Measurements from ENCODE around the gene KIZ. TPM values are rescaled to one million over a fixed set of nuclear protein-coding genes. Genes with fewer than 3 reads are reported as not detected.

The KIZ gene
- total RNA-seq, 1 donor from 2014 or later, result 15.0 TPM

- no peak for DNase-seq (ENCODE audit: low read depth, low spot score)
- H3K9me3 Mint-ChIP-seq, result no peaks in the 10 kb centered on the region
- no peaks in the 10 kb centered on the region for H3K36me3 Mint-ChIP-seq (ENCODE audit: low read depth)
Measured at GRCh38 chr20:21149344-21149743, 23.5 kb downstream of the KIZ start.

GRCh38 chr20:21151791-21152190 is 25.9 kb downstream of the KIZ start:
- TF ChIP-seq CTCF (conservative IDR thresholded peaks at IDR 0.05), result no peak
- Mint-ChIP-seq H3K9me3 (no peaks in the 10 kb centered on the region), H3K4me3 (no peak overlapping the region), H3K27ac (ENCODE audit: unreplicated experiment) (no peak overlapping the region), H3K27me3 (ENCODE audit: low read depth) (no peaks in the 10 kb centered on the region), H3K4me1 (no peaks in the 10 kb centered on the region), H3K36me3 (ENCODE audit: low read depth) (no peaks in the 10 kb centered on the region)
- DNase-seq (ENCODE audit: low read depth, low spot score), result no peak

More at GRCh38 chr20:21149344-21149743, 23.5 kb downstream of the KIZ start:
- H3K4me3 Mint-ChIP-seq, result no peak overlapping the region
- no peaks in the 10 kb centered on the region for H3K27me3 Mint-ChIP-seq (ENCODE audit: low read depth)
- H3K4me1 Mint-ChIP-seq, result no peaks in the 10 kb centered on the region
- TF ChIP-seq CTCF (conservative IDR thresholded peaks at IDR 0.05), result no peak
- H3K27ac Mint-ChIP-seq (ENCODE audit: unreplicated experiment), result no peak overlapping the region

GRCh38 chr20:21154692-21155091 is 28.8 kb downstream of the KIZ start:
- Mint-ChIP-seq H3K27ac (ENCODE audit: unreplicated experiment) (no peak overlapping the region), H3K4me1 (no peaks in the 10 kb centered on the region), H3K27me3 (ENCODE audit: low read depth) (no peaks in the 10 kb centered on the region), H3K36me3 (ENCODE audit: low read depth) (no peaks in the 10 kb centered on the region), H3K9me3 (no peaks in the 10 kb centered on the region), H3K4me3 (no peak overlapping the region)
- TF ChIP-seq CTCF (conservative IDR thresholded peaks at IDR 0.05), result no peak
- no peak for DNase-seq (ENCODE audit: low read depth, low spot score)

- H3K27ac Mint-ChIP-seq (ENCODE audit: unreplicated experiment), result no peak overlapping the region
- H3K4me3 Mint-ChIP-seq, result no peak overlapping the region
- no peaks in the 10 kb centered on the region for H3K27me3 Mint-ChIP-seq (ENCODE audit: low read depth)
- H3K4me1 Mint-ChIP-seq, result no peaks in the 10 kb centered on the region
- H3K9me3 Mint-ChIP-seq, result no peaks in the 10 kb centered on the region
- TF ChIP-seq CTCF (conservative IDR thresholded peaks at IDR 0.05), result no peak
- H3K36me3 Mint-ChIP-seq (ENCODE audit: low read depth), result no peaks in the 10 kb centered on the region
- no peak for DNase-seq (ENCODE audit: low read depth, low spot score)
Measured at GRCh38 chr20:21155268-21155667, 29.4 kb downstream of the KIZ start.

GRCh38 chr20:21156266-21156665 is 30.4 kb downstream of the KIZ start:
- no peak for TF ChIP-seq CTCF (conservative IDR thresholded peaks at IDR 0.05)
- Mint-ChIP-seq H3K27me3 (ENCODE audit: low read depth) (no peaks in the 10 kb centered on the region), H3K27ac (ENCODE audit: unreplicated experiment) (no peak overlapping the region)

GRCh38 chr20:21157006-21157405 is 31.1 kb downstream of the KIZ start:
- Mint-ChIP-seq H3K27me3 (ENCODE audit: low read depth) (no peaks in the 10 kb centered on the region), H3K36me3 (ENCODE audit: low read depth) (no peaks in the 10 kb centered on the region), H3K4me3 (no peak overlapping the region), H3K9me3 (no peaks in the 10 kb centered on the region), H3K27ac (ENCODE audit: unreplicated experiment) (no peak overlapping the region), H3K4me1 (peaks cover 4% of the 10 kb centered on the region)
- DNase-seq (ENCODE audit: low read depth, low spot score), result no peak
- no peak for TF ChIP-seq CTCF (conservative IDR thresholded peaks at IDR 0.05)

More at GRCh38 chr20:21156266-21156665, 30.4 kb downstream of the KIZ start:
- Mint-ChIP-seq H3K36me3 (ENCODE audit: low read depth) (no peaks in the 10 kb centered on the region), H3K4me1 (no peaks in the 10 kb centered on the region), H3K9me3 (no peaks in the 10 kb centered on the region), H3K4me3 (no peak overlapping the region)
- DNase-seq (ENCODE audit: low read depth, low spot score), result no peak

Data from neural crest cell (in vitro differentiated cells).